Osteocyte (in vitro differentiated cells): ENCODE results near the gene LEMD1. TPM values are rescaled to one million over a fixed set of nuclear protein-coding genes. Genes with fewer than 3 reads are reported as not detected.

Experiments used
- DNase-seq: peaks from one replicate; pipeline ENCODE4 v3.0.0; 2021; ENCODE audit warnings: mixed read lengths; ENCODE audit not compliant: unreplicated experiment; ENCODE audit errors: extremely low spot score
- H3K27ac Mint-ChIP-seq: one replicate; pipeline ENCODE4 v1.8.0; 2021; ENCODE audit warnings: mild to moderate bottlenecking, mixed read lengths; ENCODE audit not compliant: unreplicated experiment
- H3K27me3 Mint-ChIP-seq: one replicate; pipeline ENCODE4 v1.8.0; 2021; ENCODE audit warnings: mixed read lengths; ENCODE audit not compliant: unreplicated experiment
- H3K36me3 Mint-ChIP-seq: one replicate; pipeline ENCODE4 v1.8.0; 2021; ENCODE audit warnings: mixed read lengths; ENCODE audit not compliant: unreplicated experiment
- H3K4me1 Mint-ChIP-seq: one replicate; pipeline ENCODE4 v1.8.0; 2021; ENCODE audit warnings: mixed read lengths; ENCODE audit not compliant: unreplicated experiment
- H3K4me3 Mint-ChIP-seq: one replicate; pipeline ENCODE4 v1.8.0; 2021; ENCODE audit warnings: mild to moderate bottlenecking, moderate library complexity, mixed read lengths; ENCODE audit not compliant: unreplicated experiment
- H3K9me3 Mint-ChIP-seq: one replicate; pipeline ENCODE4 v1.8.0; 2021; ENCODE audit warnings: mixed read lengths; ENCODE audit not compliant: unreplicated experiment
- total RNA-seq: library from RNA; stranded (reverse); gene quantifications from 2 replicates; pipeline ENCODE4 v1.2.1, GENCODE V29; 2021
- TF ChIP-seq, protein P1 (sequence below): fragments of 200-600 bp; sonication (generic); IDR thresholded peaks from 2 replicates; pipeline ENCODE4 v1.5.0; 2021; ENCODE audit warnings: antibody characterized with exemption, mild to moderate bottlenecking, moderate library complexity

The LEMD1 gene
- total RNA-seq, 1 donor from 2014 or later = not detected

DNA sequence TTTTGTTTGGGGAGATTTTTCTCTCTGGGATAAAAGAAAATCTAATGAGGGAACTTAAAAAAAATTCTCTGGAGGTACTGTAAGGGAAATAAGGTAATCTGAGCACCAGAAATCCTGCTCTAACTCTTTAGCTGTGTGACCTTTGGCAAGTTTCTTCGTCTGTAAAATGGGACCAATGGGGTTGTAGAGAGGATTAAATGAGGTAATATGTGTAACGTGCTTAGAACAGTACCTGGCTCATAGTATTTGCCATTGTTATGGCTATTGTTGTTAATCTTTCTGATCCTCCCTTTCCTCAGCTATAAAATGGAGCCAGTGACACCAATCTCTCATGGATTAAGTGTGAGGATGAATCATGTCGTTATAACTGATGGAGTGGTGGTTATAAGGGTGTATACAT lies 64.3 kb downstream of the LEMD1 start:
- no peaks in the 10 kb centered on the region for H3K9me3 Mint-ChIP-seq
- no peak overlapping the region for H3K4me3 Mint-ChIP-seq
- DNase-seq = no peak
- no peak overlapping the region for H3K27ac Mint-ChIP-seq
- H3K36me3 Mint-ChIP-seq = no peaks in the 10 kb centered on the region
- H3K4me1 Mint-ChIP-seq = no peaks in the 10 kb centered on the region
- TF ChIP-seq, protein P1, sequence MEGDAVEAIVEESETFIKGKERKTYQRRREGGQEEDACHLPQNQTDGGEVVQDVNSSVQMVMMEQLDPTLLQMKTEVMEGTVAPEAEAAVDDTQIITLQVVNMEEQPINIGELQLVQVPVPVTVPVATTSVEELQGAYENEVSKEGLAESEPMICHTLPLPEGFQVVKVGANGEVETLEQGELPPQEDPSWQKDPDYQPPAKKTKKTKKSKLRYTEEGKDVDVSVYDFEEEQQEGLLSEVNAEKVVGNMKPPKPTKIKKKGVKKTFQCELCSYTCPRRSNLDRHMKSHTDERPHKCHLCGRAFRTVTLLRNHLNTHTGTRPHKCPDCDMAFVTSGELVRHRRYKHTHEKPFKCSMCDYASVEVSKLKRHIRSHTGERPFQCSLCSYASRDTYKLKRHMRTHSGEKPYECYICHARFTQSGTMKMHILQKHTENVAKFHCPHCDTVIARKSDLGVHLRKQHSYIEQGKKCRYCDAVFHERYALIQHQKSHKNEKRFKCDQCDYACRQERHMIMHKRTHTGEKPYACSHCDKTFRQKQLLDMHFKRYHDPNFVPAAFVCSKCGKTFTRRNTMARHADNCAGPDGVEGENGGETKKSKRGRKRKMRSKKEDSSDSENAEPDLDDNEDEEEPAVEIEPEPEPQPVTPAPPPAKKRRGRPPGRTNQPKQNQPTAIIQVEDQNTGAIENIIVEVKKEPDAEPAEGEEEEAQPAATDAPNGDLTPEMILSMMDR = no peak
- peaks cover 63% of the 10 kb centered on the region for H3K27me3 Mint-ChIP-seq

DNA sequence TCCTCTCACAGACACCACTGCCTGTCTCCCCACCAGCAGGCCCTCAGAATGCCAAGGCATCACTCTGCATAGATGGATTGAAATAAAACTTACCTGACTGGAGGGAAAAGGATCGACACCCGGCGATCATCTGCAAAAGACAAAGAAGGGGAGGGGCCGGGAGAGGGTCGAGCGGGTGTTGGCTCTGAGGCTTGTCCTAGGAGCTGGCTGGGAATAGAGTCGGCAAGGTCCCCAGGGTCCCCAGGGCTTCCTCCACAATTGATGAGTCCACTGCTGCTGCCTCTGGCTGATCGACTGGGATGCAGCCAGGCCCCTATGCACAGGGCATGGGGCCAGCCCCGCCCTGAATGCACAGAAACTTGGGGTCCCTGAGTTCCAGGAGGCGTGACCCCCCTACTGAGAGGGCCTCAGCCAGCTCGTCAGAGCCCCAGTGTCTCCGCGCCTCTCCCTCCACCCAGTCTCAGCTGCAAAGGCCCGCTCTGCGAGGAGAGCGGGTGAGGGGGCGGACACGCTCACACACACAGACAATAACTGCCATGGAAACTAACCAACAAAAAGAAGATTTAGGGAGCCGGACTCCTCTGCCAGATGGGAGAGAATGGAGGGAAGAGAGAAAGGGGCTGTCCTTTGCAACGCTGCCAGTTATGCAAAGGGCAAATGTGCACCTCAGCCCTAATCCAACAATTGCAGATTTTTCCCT lies 65.3 kb downstream of the LEMD1 start, which contains the start of gene KLHDC8A:
KLHDC8A (minus strand) TSS at position 483 of the 700 bp plus-strand sequence. CDS start 13,318 bp downstream, outside the sequence.
- Mint-ChIP-seq H3K27ac (no peak within 1 kb of the TSS), H3K9me3 (no peaks in the 10 kb centered on the region), H3K36me3 (no peaks in the 10 kb centered on the region), H3K4me3 (no peak within 1 kb of the TSS), H3K27me3 (peaks cover 53% of the 10 kb centered on the region), H3K4me1 (peaks cover 5% of the 10 kb centered on the region)
- DNase-seq = no peak
- TF ChIP-seq, protein P1 = no peak

DNA sequence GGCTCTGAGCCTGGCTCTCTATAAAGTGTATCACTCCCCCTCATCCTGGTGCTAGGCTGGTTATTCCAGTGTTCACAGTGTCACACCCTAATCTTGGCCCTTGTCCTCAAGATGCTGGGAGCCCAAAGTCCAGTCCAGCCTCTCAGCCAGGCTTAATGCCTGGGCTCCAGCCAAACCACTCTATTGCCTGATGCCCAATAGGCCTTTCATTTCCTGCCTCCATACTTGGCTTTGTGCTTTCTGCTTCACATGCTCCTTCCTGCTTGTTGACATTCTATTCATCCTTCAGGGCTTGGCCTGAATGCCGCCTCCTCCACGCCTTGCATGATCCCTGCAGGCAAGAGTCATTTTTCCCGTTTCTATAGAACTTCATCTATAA lies 66.8 kb downstream of the LEMD1 start:
- H3K27me3 Mint-ChIP-seq = peaks cover 40% of the 10 kb centered on the region

DNA sequence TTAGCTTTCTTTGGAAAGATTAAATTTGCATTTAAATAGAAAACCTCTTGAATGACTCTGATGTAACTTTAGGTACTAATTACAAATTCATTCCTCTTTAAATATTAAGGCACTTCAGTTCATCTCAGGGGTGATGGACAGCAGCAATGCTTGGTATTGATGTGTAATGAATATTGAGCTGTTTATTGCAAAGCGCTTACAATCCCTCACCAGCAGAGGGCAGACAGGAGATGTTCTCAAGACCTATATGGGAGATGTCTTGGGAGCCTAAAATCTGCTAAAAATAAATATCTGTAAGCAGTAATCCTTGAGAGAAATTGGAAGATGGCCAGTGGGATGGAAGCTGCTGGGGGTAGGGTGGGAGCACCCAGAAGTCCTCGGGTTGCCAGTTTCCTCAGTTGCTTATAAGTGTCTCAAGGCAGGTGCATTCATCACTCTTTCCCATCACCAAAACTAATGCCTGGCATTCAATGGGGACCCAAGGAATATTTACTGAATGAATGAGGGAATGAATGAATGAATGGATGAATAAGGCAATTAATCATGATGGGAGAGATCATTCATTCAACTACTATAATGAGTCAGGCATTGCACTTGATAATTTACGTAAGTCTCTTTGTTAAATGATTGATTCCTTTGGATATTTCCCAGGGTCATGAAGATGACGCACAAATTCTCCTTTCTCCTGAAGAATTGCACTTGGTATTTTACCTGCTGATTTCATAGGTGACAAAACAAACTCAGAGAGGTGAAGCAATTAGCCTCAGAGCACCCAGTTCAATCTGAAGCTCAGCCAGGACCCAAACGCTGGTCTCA lies 67.4 kb downstream of the LEMD1 start:
- Mint-ChIP-seq H3K4me1 (peaks cover 5% of the 10 kb centered on the region), H3K27me3 (peaks cover 37% of the 10 kb centered on the region), H3K27ac (no peak overlapping the region), H3K36me3 (no peaks in the 10 kb centered on the region), H3K9me3 (no peaks in the 10 kb centered on the region), H3K4me3 (no peak overlapping the region)
- TF ChIP-seq, protein P1 = peak; percentile 87
- DNase-seq = no peak

More for the DNA sequence above, 66.8 kb downstream of the LEMD1 start:
- Mint-ChIP-seq H3K9me3 (no peaks in the 10 kb centered on the region), H3K27ac (no peak overlapping the region), H3K4me1 (peaks cover 5% of the 10 kb centered on the region), H3K4me3 (no peak overlapping the region), H3K36me3 (no peaks in the 10 kb centered on the region)
- DNase-seq = no peak
- TF ChIP-seq, protein P1 = no peak

DNA sequence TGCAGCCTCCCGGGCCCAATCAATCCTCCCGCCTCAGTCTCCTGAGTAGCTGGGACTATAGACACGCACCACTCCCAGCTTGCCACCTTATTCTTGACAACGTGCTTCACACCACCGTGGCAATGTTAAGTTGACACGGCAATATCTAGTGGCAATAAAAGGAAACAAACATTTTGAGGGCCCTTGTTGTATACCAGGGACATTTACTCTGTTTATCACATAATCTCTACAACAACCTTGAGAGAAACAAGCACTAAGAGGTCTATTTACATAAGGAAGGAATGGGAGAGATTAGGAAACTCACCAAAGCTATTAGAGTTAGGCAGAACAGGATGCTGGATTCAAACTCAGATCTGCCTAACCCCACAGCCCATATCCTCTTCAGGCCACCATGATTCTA lies 68.2 kb downstream of the LEMD1 start:
- Mint-ChIP-seq H3K4me3 (no peak overlapping the region), H3K36me3 (no peaks in the 10 kb centered on the region), H3K27me3 (peaks cover 35% of the 10 kb centered on the region), H3K9me3 (no peaks in the 10 kb centered on the region), H3K4me1 (peaks cover 5% of the 10 kb centered on the region), H3K27ac (no peak overlapping the region)
- TF ChIP-seq, protein P1 = no peak
- DNase-seq = no peak
